ENCODE measurements around the gene IFIT5. TPM values are rescaled to one million over a fixed set of nuclear protein-coding genes. Genes with fewer than 3 reads are reported as not detected.

The IFIT5 gene
- total RNA-seq, 1 donor from 2014 or later = 7.4 TPM

DNA sequence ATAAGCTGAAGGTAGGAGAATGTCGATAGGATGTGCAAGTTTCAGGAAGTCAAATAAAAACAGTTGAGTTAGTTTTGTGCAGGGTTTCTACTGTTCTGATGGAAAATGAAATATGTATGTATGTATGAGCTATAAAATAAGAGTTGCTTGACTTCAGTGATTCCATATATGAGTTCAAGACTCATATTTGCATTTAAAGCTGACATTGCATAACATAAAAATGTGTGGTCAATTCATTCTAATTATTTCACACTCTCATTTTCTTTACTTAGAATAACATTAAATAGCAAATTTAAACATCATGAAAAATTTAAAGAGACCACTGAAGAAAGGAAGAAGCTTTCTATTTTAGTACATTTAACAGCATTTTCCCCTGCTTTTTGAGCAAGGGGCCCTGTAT lies 37.8 kb downstream of the IFIT5 start:
- TF ChIP-seq, protein P1, sequence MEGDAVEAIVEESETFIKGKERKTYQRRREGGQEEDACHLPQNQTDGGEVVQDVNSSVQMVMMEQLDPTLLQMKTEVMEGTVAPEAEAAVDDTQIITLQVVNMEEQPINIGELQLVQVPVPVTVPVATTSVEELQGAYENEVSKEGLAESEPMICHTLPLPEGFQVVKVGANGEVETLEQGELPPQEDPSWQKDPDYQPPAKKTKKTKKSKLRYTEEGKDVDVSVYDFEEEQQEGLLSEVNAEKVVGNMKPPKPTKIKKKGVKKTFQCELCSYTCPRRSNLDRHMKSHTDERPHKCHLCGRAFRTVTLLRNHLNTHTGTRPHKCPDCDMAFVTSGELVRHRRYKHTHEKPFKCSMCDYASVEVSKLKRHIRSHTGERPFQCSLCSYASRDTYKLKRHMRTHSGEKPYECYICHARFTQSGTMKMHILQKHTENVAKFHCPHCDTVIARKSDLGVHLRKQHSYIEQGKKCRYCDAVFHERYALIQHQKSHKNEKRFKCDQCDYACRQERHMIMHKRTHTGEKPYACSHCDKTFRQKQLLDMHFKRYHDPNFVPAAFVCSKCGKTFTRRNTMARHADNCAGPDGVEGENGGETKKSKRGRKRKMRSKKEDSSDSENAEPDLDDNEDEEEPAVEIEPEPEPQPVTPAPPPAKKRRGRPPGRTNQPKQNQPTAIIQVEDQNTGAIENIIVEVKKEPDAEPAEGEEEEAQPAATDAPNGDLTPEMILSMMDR (IDR thresholded peaks at IDR 0.05; ENCODE audit: borderline replicate concordance) = no peak
- no peaks in the 10 kb centered on the region for H3K36me3 ChIP-seq
- DNase-seq = no peak
- intact Hi-C loops (cut with micrococcal nuclease) = no loop called here
- peaks cover 4% of the 10 kb centered on the region for H3K9me3 ChIP-seq (replicated peaks)
- H3K4me3 ChIP-seq = no peak overlapping the region
- H3K27me3 ChIP-seq (ENCODE audit: low read depth) = no peaks in the 10 kb centered on the region
- H3K27ac ChIP-seq (replicated peaks) = no peak overlapping the region
- H3K4me1 ChIP-seq = peaks cover 5% of the 10 kb centered on the region

DNA sequence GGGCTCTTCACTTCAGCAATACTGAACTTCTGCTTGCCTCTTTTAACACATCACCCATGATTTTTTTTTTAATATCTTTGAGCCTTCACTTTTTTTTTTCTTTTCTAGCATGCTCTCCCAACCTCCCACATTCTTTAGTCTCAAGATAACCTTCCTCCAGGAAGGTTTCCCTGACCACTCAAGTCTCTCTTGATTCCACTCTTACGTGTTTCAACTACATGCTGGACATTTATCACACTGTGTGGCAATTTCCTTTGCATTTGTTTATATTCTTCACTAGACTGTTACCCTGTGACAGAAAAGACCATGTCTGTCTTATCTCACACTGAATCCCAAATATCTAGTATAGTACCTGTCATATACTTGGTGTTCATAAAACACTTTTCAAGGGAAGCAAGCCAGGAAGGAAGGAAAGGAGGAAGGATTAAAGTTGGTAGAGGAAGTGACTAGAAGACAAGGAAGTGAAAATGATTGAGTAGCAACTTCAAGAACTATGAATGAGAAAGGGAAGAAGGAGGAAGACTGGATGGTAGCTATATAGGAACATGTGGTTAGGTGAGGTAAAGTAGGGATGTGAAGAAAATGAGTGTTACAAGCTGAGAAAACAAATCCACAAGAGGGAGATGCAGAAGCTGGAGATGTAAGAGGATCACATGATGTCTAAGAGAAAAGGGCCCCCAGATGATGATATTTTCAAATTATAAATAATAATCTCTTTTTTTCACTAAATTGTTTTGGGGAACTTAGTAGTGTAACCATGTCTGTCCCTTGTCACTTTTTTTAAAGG lies 40.4 kb downstream of the IFIT5 start:
- intact Hi-C loops (cut with micrococcal nuclease) = no loop called here
- H3K4me1 ChIP-seq = peaks cover 26% of the 10 kb centered on the region
- no peak for DNase-seq
- TF ChIP-seq, protein P1 (IDR thresholded peaks at IDR 0.05; ENCODE audit: borderline replicate concordance) = no peak
- no peak overlapping the region for H3K4me3 ChIP-seq
- H3K27ac ChIP-seq (replicated peaks) = no peak overlapping the region
- H3K9me3 ChIP-seq (replicated peaks) = peaks cover 4% of the 10 kb centered on the region
- no peaks in the 10 kb centered on the region for H3K36me3 ChIP-seq
- H3K27me3 ChIP-seq (ENCODE audit: low read depth) = no peaks in the 10 kb centered on the region

DNA sequence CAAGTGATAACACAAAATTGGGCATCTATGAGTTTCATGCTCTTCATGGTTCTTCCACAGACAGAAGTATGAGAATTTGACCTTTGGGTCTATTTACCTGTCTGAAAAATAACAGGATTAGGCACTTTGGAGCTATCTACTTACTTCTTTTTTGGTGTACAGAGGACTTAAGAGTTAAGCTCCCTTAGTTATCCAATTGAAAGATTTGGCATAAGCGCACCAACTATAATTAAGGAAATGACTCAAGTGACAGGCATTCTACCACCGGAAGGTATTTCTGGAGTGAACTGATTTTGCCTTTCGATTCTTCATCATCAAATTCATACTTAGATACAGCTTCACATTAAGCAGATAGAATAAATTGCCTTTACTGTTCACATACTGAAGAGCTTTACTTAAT lies 43.9 kb downstream of the IFIT5 start:
- Histone ChIP-seq H3K36me3 (no peaks in the 10 kb centered on the region), H3K27me3 (ENCODE audit: low read depth) (no peaks in the 10 kb centered on the region), H3K4me3 (no peak overlapping the region), H3K9me3 (replicated peaks) (no peaks in the 10 kb centered on the region), H3K4me1 (peaks cover 26% of the 10 kb centered on the region), H3K27ac (replicated peaks) (peak overlapping the region; percentile 43)
- intact Hi-C loops (cut with micrococcal nuclease) = no loop called here
- DNase-seq = no peak
- TF ChIP-seq, protein P1 (IDR thresholded peaks at IDR 0.05; ENCODE audit: borderline replicate concordance) = no peak

GRCh38 chr10:89458784-89459183 lies 44.4 kb downstream of the IFIT5 start:
- no peaks in the 10 kb centered on the region for H3K36me3 ChIP-seq
- TF ChIP-seq, protein P1 (IDR thresholded peaks at IDR 0.05; ENCODE audit: borderline replicate concordance) = no peak
- intact Hi-C loops (cut with micrococcal nuclease) = no loop called here
- no peaks in the 10 kb centered on the region for H3K27me3 ChIP-seq (ENCODE audit: low read depth)
- no peaks in the 10 kb centered on the region for H3K9me3 ChIP-seq (replicated peaks)
- peaks cover 27% of the 10 kb centered on the region for H3K4me1 ChIP-seq
- no peak for DNase-seq
- no peak overlapping the region for H3K4me3 ChIP-seq
- peak overlapping the region; percentile 43 for H3K27ac ChIP-seq (replicated peaks)

GRCh38 chr10:89463846-89464537 lies 49.6 kb downstream of the IFIT5 start:
- TF ChIP-seq, protein P1 (IDR thresholded peaks at IDR 0.05; ENCODE audit: borderline replicate concordance) = no peak
- H3K27ac ChIP-seq (replicated peaks) = no peak overlapping the region
- intact Hi-C loops (cut with micrococcal nuclease) = no loop called here

More at GRCh38 chr10:89463846-89464537, 49.6 kb downstream of the IFIT5 start:
- H3K4me3 ChIP-seq = no peak overlapping the region
- H3K27me3 ChIP-seq (ENCODE audit: low read depth) = no peaks in the 10 kb centered on the region
- H3K9me3 ChIP-seq (replicated peaks) = no peaks in the 10 kb centered on the region
- peaks cover 24% of the 10 kb centered on the region for H3K4me1 ChIP-seq
- H3K36me3 ChIP-seq = no peaks in the 10 kb centered on the region
- DNase-seq = no peak

Measured in left ventricle myocardium inferior (tissue), 1 donor.